Measurements from ENCODE around the gene TRIP12.
"Not testable (repeated sequence)": the region's sequence is repeated elsewhere in the genome, so short reads cannot be mapped to it uniquely, and the experiment has no call there.

TRIP12 gene

GRCh38 chr2:229742691-229743090, 179.1 kb downstream of the TRIP12 start:
- H3K27me3 Mint-ChIP-seq; ATAC-seq (replicated peaks); H3K4me3 Mint-ChIP-seq; H3K27ac Mint-ChIP-seq; DNase-seq; H3K4me1 Mint-ChIP-seq (ENCODE audit: low read depth in 2 of 2); H3K36me3 Mint-ChIP-seq (ENCODE audit: insufficient read depth): not testable (repeated sequence)
- H3K9me3 Mint-ChIP-seq = peaks cover 6 to 17% of the 10 kb centered on the region in 2 donors

- no peaks in the 10 kb centered on the region for H3K4me1 Mint-ChIP-seq (ENCODE audit: low read depth in 2 of 2)
- H3K9me3 Mint-ChIP-seq = peaks cover 10 to 27% of the 10 kb centered on the region in 2 donors
- H3K27me3 Mint-ChIP-seq = peaks cover 0 to 6% of the 10 kb centered on the region in 2 donors
- H3K4me3 Mint-ChIP-seq = no peak overlapping the region
- no peak overlapping the region for H3K27ac Mint-ChIP-seq
- ATAC-seq (replicated peaks) (no peak), DNase-seq (no peak)
- no peaks in the 10 kb centered on the region for H3K36me3 Mint-ChIP-seq (ENCODE audit: insufficient read depth)
These were observed 181.5 kb downstream of the TRIP12 start for GRCh38 chr2:229740279-229740678.

- H3K27me3 Mint-ChIP-seq = peaks cover 0 to 4% of the 10 kb centered on the region in 2 donors
- no peak for DNase-seq
- no peaks in the 10 kb centered on the region for H3K4me1 Mint-ChIP-seq (ENCODE audit: low read depth in 2 of 2)
- H3K27ac Mint-ChIP-seq = no peak overlapping the region
- no peak for ATAC-seq (replicated peaks)
- no peak overlapping the region for H3K4me3 Mint-ChIP-seq
- H3K36me3 Mint-ChIP-seq (ENCODE audit: insufficient read depth) = no peaks in the 10 kb centered on the region
- H3K9me3 Mint-ChIP-seq = peaks cover 10 to 27% of the 10 kb centered on the region in 2 donors
These were observed 183.7 kb downstream of the TRIP12 start for GRCh38 chr2:229738024-229738625.

DNA sequence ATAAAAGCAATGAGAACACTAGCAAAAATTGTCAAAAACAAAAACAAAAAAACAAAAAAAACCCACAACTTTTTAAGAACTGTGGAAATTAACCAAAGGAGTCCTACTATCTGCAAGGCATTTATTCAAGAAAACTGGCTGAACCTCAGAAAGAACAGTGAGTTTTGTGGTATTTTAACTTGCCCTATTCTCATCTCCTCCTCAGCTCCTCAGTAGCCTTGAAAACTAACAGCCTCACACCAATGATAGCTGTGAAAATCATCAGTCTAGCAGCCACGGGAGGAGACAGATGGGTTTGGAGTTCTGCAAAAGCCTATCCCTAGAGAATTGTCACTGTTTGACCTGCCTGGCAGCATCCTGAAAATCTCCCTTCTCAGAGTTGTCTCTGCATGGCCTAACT, 187.4 kb downstream of the TRIP12 start:
- H3K36me3 Mint-ChIP-seq (ENCODE audit: insufficient read depth) = no peaks in the 10 kb centered on the region
- ATAC-seq (replicated peaks) = no peak
- H3K9me3 Mint-ChIP-seq = peaks cover 10 to 27% of the 10 kb centered on the region in 2 donors
- peaks cover 0 to 7% of the 10 kb centered on the region in 2 donors for H3K27me3 Mint-ChIP-seq
- H3K4me3 Mint-ChIP-seq = no peak overlapping the region
- DNase-seq = no peak
- H3K4me1 Mint-ChIP-seq (ENCODE audit: low read depth in 2 of 2) = no peaks in the 10 kb centered on the region
- H3K27ac Mint-ChIP-seq = no peak overlapping the region

DNA sequence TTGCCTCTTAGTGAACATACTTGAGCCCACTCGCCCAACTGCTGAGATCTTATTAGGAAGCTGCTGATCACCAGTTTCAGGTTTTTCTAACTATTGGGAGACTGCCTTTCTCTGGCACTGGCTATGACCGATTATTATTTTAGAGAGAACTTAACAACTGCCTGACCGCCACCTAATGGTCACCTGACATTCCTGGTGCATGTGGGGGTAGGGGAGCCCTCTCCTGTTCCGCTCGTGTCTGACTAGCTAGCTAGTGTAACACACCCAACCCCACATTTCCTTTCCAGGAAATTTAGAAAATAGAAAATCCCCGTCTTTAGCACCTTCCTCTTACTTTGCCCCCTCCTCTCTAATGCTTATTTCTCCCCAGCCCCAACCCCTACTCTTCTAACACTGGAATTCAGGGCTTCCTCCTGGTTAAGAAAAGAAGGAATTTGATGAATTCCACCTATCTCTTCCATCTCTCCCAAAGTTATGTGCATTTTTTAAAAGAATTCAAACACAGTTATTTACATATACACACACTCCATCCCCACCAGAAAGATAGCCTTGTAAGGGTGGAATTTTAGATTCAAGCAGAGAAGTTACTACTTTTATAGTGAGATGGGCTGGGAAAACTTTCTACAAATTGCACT, 188.1 kb downstream of the TRIP12 start:
- no peak overlapping the region for H3K27ac Mint-ChIP-seq
- DNase-seq = no peak

GRCh38 chr2:229732897-229733296, 188.9 kb downstream of the TRIP12 start:
- no peak overlapping the region for H3K4me3 Mint-ChIP-seq
- H3K27me3 Mint-ChIP-seq = peaks cover 0 to 7% of the 10 kb centered on the region in 2 donors
- H3K4me1 Mint-ChIP-seq (ENCODE audit: low read depth in 2 of 2) = no peaks in the 10 kb centered on the region
- DNase-seq = no peak
- H3K9me3 Mint-ChIP-seq = peaks cover 5 to 12% of the 10 kb centered on the region in 2 donors
- H3K36me3 Mint-ChIP-seq (ENCODE audit: insufficient read depth) = no peaks in the 10 kb centered on the region
- ATAC-seq (replicated peaks) = no peak
- H3K27ac Mint-ChIP-seq = no peak overlapping the region

More for the DNA sequence above, 188.1 kb downstream of the TRIP12 start:
- peaks cover 6 to 20% of the 10 kb centered on the region in 2 donors for H3K9me3 Mint-ChIP-seq
- H3K4me1 Mint-ChIP-seq (ENCODE audit: low read depth in 2 of 2) = no peaks in the 10 kb centered on the region
- ATAC-seq (replicated peaks) = no peak
- H3K4me3 Mint-ChIP-seq = no peak overlapping the region
- H3K36me3 Mint-ChIP-seq (ENCODE audit: insufficient read depth) = no peaks in the 10 kb centered on the region
- H3K27me3 Mint-ChIP-seq = peaks cover 0 to 7% of the 10 kb centered on the region in 2 donors

- no peaks in the 10 kb centered on the region for H3K36me3 Mint-ChIP-seq (ENCODE audit: insufficient read depth)
- ATAC-seq (replicated peaks) = no peak
- no peak for DNase-seq
- H3K4me1 Mint-ChIP-seq (ENCODE audit: low read depth in 2 of 2) = no peaks in the 10 kb centered on the region
- H3K4me3 Mint-ChIP-seq = no peak overlapping the region
- peaks cover 0 to 7% of the 10 kb centered on the region in 2 donors for H3K27me3 Mint-ChIP-seq
- no peak overlapping the region for H3K27ac Mint-ChIP-seq
- peaks cover 2% of the 10 kb centered on the region in 2 donors for H3K9me3 Mint-ChIP-seq
These were observed 189.9 kb downstream of the TRIP12 start for GRCh38 chr2:229731916-229732315.

GRCh38 chr2:229731363-229731762, 190.4 kb downstream of the TRIP12 start:
- DNase-seq (no peak), ATAC-seq (replicated peaks) (no peak)
- Mint-ChIP-seq H3K4me3 (no peak overlapping the region), H3K36me3 (ENCODE audit: insufficient read depth) (no peaks in the 10 kb centered on the region), H3K27me3 (peaks cover 0 to 7% of the 10 kb centered on the region in 2 donors), H3K9me3 (no peaks in the 10 kb centered on the region), H3K4me1 (ENCODE audit: low read depth in 2 of 2) (no peaks in the 10 kb centered on the region), H3K27ac (no peak overlapping the region)

DNA sequence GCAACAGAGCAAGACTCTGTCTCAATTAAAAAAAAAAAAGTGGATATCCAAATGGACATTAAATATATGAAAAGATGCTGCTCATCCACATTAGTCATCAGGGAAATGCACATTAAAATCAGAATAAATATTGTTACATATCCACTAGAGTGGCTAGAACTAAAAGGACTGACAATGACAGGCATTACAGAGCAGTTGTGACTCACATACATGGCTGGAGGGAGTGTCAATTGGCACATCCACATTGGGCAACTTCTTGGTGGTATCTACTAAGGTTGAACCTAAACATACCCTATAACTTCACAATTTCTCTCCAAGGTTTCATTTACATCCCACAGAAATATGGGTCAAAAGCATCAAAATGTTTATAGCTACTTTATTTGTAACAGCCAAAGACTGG, 193.4 kb downstream of the TRIP12 start:
- ATAC-seq (replicated peaks) (no peak), DNase-seq (no peak)
- Mint-ChIP-seq H3K4me3 (no peak overlapping the region), H3K4me1 (ENCODE audit: low read depth in 2 of 2) (no peaks in the 10 kb centered on the region), H3K36me3 (ENCODE audit: insufficient read depth) (no peaks in the 10 kb centered on the region), H3K27me3 (peaks cover 11 to 17% of the 10 kb centered on the region in 2 donors), H3K9me3 (no peaks in the 10 kb centered on the region), H3K27ac (no peak overlapping the region)

- Mint-ChIP-seq H3K36me3 (ENCODE audit: insufficient read depth) (no peaks in the 10 kb centered on the region), H3K4me3 (no peak overlapping the region), H3K9me3 (no peaks in the 10 kb centered on the region), H3K27me3 (peaks cover 11 to 19% of the 10 kb centered on the region in 2 donors), H3K27ac (no peak overlapping the region), H3K4me1 (ENCODE audit: low read depth in 2 of 2) (no peaks in the 10 kb centered on the region)
- no peak for DNase-seq
- ATAC-seq (replicated peaks) = no peak
These were observed 195.2 kb downstream of the TRIP12 start for GRCh38 chr2:229726643-229727042.

DNA sequence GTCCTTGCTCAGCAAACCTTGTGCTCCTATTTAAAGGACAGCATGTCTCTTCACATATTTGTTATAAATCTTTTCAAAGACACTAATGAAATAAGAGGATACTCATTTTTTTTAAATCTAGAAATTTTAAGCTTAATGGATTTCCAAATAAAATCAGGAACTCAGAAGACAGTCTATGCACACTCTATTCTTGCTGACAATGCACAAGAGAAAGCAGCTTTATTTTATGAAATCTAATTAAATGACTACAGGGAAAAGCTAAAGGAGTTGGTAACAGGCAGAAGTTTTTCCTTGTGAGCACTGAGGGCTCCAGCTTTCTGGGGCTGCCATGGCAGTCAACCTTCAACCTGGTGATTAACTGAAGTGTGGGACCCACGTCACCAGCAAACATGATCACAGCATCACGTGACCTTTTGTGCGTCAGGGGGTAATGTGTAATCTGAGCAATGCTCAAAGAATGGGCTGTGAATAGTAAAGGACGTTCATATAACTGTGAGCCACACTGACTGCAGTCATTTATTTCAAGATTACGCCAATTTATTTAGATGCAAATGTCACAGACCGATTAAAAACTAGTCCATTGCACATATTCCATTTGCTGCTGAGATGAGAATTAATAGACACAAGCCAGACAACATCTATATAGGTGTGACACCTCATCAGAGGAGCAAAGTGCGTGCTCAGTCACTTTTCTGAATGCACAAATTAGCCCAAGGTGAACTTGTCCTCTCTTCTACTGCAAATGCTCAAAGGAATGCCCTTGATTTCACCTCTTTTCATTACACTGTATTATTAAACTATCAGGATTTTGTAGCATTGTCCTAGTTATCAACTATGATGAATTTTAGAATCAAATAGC, 195.9 kb downstream of the TRIP12 start:
- DNase-seq = no peak
- Mint-ChIP-seq H3K27ac (no peak overlapping the region), H3K36me3 (ENCODE audit: insufficient read depth) (no peaks in the 10 kb centered on the region), H3K27me3 (peaks cover 11 to 19% of the 10 kb centered on the region in 2 donors), H3K9me3 (no peaks in the 10 kb centered on the region), H3K4me3 (no peak overlapping the region), H3K4me1 (ENCODE audit: low read depth in 2 of 2) (no peaks in the 10 kb centered on the region)
- ATAC-seq (replicated peaks) = no peak

- H3K36me3 Mint-ChIP-seq (ENCODE audit: insufficient read depth); H3K4me3 Mint-ChIP-seq; H3K9me3 Mint-ChIP-seq; H3K4me1 Mint-ChIP-seq (ENCODE audit: low read depth in 2 of 2); H3K27ac Mint-ChIP-seq; ATAC-seq (replicated peaks); DNase-seq: not testable (repeated sequence)
- peaks cover 33 to 43% of the 10 kb centered on the region in 2 donors for H3K27me3 Mint-ChIP-seq
These were observed 198.6 kb downstream of the TRIP12 start for GRCh38 chr2:229723192-229723591.

DNA sequence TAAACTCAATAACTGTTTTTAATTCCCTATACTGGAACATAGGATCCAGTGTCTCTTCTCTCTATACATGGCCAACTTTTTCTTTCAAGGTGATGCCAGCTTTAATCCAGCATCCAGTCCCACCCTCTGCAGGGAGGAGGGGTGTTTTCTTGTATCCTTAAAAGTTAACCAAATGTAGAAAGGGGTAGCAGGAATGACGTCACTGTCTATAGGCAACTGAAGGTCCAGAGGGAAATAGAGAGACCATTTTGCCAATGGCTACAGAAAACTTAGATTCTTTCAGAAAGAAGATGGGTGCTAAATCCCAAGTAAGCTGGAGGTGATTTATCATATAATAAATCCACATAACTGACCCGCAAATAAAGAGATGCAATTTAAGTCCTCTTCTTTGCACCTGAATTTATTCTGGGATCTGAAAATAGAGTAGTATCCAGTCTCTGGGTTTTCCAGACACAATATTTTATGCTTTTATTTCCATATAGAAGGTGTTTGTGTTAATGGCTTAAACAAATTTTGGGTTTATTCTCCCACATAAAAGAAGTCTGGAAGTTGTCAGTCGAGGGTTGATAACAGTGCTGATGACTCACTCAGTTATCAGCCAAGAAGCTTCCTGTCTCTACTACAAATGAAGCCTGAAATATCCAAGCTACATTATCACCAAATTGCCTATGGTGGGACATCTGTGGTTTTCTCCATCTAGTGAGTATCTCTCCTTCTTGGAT, 201.7 kb downstream of the TRIP12 start:
- no peak overlapping the region for H3K4me3 Mint-ChIP-seq
- H3K36me3 Mint-ChIP-seq (ENCODE audit: insufficient read depth) = no peaks in the 10 kb centered on the region

More for the DNA sequence above, 201.7 kb downstream of the TRIP12 start:
- Mint-ChIP-seq H3K4me1 (ENCODE audit: low read depth in 2 of 2) (peaks cover 0 to 4% of the 10 kb centered on the region in 2 donors), H3K27me3 (peaks cover 57 to 72% of the 10 kb centered on the region in 2 donors), H3K9me3 (no peaks in the 10 kb centered on the region), H3K27ac (no peak overlapping the region)
- ATAC-seq (replicated peaks) (no peak), DNase-seq (no peak)
